ENCODE results near the gene CCL7. TPM values are rescaled to one million over a fixed set of nuclear protein-coding genes. Genes with fewer than 3 reads are reported as not detected.

CCL7 gene
- total RNA-seq, 1 experiment from 2014 or later: not detected

DNA sequence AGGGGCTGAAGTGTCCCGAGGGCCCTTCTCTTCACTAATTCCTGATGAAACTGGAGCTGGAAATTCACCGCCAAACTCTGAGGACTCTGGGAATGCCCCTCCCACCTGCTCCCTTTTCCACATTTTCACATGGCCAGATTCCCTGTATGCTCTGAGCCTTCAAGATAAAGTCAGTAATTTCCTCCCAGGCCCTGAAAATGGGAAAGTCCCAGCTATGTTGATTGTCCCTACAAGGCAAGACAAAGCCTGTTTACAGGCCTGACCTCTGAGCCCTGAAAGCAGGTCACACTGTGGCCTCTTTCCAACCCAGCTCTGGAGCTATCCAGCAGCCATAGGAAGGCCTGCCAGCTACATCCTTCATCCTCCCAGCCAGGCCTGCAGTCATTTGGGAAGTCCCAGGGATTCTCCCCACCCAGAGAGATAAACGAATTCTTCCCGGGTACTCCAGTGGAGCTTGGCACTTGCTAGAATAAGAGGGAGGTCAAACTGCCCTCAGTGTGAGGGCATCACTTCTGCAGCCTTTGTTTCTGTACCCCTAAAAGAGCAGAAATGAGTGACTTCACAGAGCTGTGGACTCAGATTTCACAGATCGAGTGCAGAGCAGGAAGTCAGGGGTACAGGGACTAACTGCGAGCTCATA, 34.5 kb upstream of the CCL7 start:
- no TSS peak for BruUV-seq (replicated peaks)
- H3K27me3 Mint-ChIP-seq (ENCODE audit: insufficient read depth, unreplicated experiment): no peaks in the 10 kb centered on the region
- H3K4me1 Mint-ChIP-seq (ENCODE audit: insufficient read depth, unreplicated experiment): no peaks in the 10 kb centered on the region
- no peak overlapping the region for H3K27ac Mint-ChIP-seq (ENCODE audit: low read depth, unreplicated experiment)
- intact Hi-C loops (cut with micrococcal nuclease): no loop called here
- ChIA-PET CTCF (interaction anchor here (0.6 to 3.7 kb wide), 3 partner anchors 35 to 977 kb away, joined by 3 to 11 read pairs (median 5); no protein-coding TSS in a partner anchor), POLR2A (interaction anchor here (0.6 to 0.9 kb wide), 2 partner anchors 17 to 953 kb away, joined by 3 read pairs; no protein-coding TSS in a partner anchor)
- H3K36me3 Mint-ChIP-seq (ENCODE audit: insufficient read depth, unreplicated experiment): no peaks in the 10 kb centered on the region
- DNase-seq (ENCODE audit: unreplicated experiment): no peak
- H3K9me3 Mint-ChIP-seq (ENCODE audit: unreplicated experiment): no peaks in the 10 kb centered on the region
- no peak overlapping the region for H3K4me3 Mint-ChIP-seq (ENCODE audit: unreplicated experiment)
- TF ChIP-seq CTCF (IDR thresholded peaks at IDR 0.05; ENCODE audit: unreplicated experiment): no peak

DNA sequence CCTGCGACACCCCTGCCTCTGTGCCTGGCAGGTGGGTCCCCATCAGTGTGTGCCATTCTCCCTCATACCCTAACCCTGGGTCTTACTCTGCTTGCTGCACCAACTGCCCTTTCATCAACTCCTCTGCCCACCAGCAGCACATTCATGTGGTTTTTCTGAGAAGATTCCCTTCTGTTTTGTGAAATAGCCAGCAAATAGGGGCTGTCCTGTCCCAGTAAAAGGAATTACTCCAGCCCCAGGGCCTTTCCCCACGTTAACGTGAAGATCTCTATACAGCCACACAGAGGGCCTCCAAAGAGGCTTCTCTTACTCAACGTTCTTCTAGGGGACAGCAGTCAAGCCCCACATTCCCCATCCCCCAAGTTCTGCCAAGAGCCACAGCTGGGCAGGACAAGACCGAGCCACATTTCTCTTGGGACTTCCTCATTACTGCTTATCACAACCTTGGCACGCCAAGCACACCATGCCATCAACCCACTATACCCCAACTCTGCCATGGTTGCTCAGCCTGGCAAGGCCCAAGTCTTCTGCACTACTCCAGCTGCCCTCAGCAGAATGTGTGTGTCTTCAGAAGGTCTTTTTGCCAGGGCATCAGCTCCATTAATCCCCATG, 33.6 kb upstream of the CCL7 start:
- intact Hi-C loops (cut with micrococcal nuclease): no loop called here

DNA sequence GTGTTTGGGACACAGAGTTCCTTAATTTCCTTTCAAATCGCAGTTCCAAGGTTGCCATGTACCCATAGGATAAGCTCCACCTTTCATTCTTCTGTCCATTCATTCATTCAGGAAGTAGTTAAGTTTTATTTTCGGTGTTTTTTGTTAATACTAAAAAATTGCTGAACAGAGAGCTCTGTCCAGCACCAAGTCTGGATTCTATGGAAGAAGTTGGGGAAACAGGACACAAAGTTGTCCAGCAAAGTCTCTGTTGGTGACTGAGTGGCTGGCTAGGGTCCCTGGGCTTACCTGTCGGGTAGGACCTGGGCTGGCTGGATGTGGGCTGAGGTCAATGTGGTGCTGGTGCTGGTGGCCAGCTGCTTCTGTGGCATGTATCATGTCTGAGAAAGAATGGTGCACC, 32.6 kb upstream of the CCL7 start:
- no peaks in the 10 kb centered on the region for H3K4me1 Mint-ChIP-seq (ENCODE audit: insufficient read depth, unreplicated experiment)
- POLR2A ChIA-PET: no interaction called here
- no peak overlapping the region for H3K27ac Mint-ChIP-seq (ENCODE audit: low read depth, unreplicated experiment)
- H3K36me3 Mint-ChIP-seq (ENCODE audit: insufficient read depth, unreplicated experiment): no peaks in the 10 kb centered on the region
- intact Hi-C loops (cut with micrococcal nuclease): no loop called here
- H3K9me3 Mint-ChIP-seq (ENCODE audit: unreplicated experiment): no peaks in the 10 kb centered on the region
- H3K27me3 Mint-ChIP-seq (ENCODE audit: insufficient read depth, unreplicated experiment): no peaks in the 10 kb centered on the region
- BruUV-seq (replicated peaks): no TSS peak
- TF ChIP-seq CTCF (IDR thresholded peaks at IDR 0.05; ENCODE audit: unreplicated experiment): no peak
- DNase-seq (ENCODE audit: unreplicated experiment): no peak
- no peak overlapping the region for H3K4me3 Mint-ChIP-seq (ENCODE audit: unreplicated experiment)
- CTCF ChIA-PET: interaction anchor here (0.5 to 3.7 kb wide), 5 partner anchors 33 to 978 kb away, joined by 3 to 11 read pairs (median 3); no protein-coding TSS in a partner anchor

More for the DNA sequence above, 33.6 kb upstream of the CCL7 start:
- no peaks in the 10 kb centered on the region for H3K4me1 Mint-ChIP-seq (ENCODE audit: insufficient read depth, unreplicated experiment)
- POLR2A ChIA-PET: interaction anchor here (0.9 kb wide), 1 partner anchor 16 kb away, joined by 3 read pairs; no protein-coding TSS in a partner anchor
- CTCF ChIA-PET: interaction anchor here (3.7 kb wide), 1 partner anchor 36 kb away, joined by 11 read pairs; no protein-coding TSS in a partner anchor
- no peaks in the 10 kb centered on the region for H3K27me3 Mint-ChIP-seq (ENCODE audit: insufficient read depth, unreplicated experiment)
- no peak for TF ChIP-seq CTCF (IDR thresholded peaks at IDR 0.05; ENCODE audit: unreplicated experiment)
- H3K36me3 Mint-ChIP-seq (ENCODE audit: insufficient read depth, unreplicated experiment): no peaks in the 10 kb centered on the region
- no TSS peak for BruUV-seq (replicated peaks)
- H3K27ac Mint-ChIP-seq (ENCODE audit: low read depth, unreplicated experiment): no peak overlapping the region
- H3K9me3 Mint-ChIP-seq (ENCODE audit: unreplicated experiment): no peaks in the 10 kb centered on the region
- no peak for DNase-seq (ENCODE audit: unreplicated experiment)
- H3K4me3 Mint-ChIP-seq (ENCODE audit: unreplicated experiment): no peak overlapping the region

DNA sequence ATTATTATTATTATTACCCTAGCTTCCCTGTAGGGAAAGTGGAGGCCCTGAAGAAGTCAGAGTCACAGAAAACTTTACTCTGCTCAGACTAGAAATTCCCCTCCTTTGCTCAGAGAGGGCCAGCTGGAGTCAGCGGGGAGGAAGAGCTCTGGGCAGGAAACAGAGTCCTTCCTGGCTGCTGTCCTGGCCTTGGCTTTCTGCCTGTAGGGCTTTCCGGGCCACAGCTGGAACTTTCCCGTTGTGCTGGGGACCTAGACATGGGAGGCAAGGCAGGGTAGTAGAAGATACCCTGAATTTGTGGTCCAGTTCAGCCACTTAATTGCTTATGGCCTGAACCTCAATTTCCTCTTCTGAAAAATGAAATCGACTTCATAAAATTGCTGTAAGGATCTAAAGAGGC, 29.0 kb upstream of the CCL7 start:
- no peaks in the 10 kb centered on the region for H3K36me3 Mint-ChIP-seq (ENCODE audit: insufficient read depth, unreplicated experiment)
- no peak for DNase-seq (ENCODE audit: unreplicated experiment)
- H3K4me1 Mint-ChIP-seq (ENCODE audit: insufficient read depth, unreplicated experiment): no peaks in the 10 kb centered on the region
- H3K27me3 Mint-ChIP-seq (ENCODE audit: insufficient read depth, unreplicated experiment): no peaks in the 10 kb centered on the region
- ChIA-PET POLR2A (no interaction called here), CTCF (interaction anchor here (0.6 to 1.0 kb wide), 3 partner anchors 36 to 65 kb away, joined by 3 read pairs; no protein-coding TSS in a partner anchor)
- no TSS peak for BruUV-seq (replicated peaks)
- intact Hi-C loops (cut with micrococcal nuclease): no loop called here
- H3K27ac Mint-ChIP-seq (ENCODE audit: low read depth, unreplicated experiment): no peak overlapping the region
- no peaks in the 10 kb centered on the region for H3K9me3 Mint-ChIP-seq (ENCODE audit: unreplicated experiment)
- no peak overlapping the region for H3K4me3 Mint-ChIP-seq (ENCODE audit: unreplicated experiment)
- TF ChIP-seq CTCF (IDR thresholded peaks at IDR 0.05; ENCODE audit: unreplicated experiment): no peak
